Ascending aorta (tissue), 2 donors: ENCODE measurements around the gene HIP1. TPM values are rescaled to one million over a fixed set of nuclear protein-coding genes. Genes with fewer than 3 reads are reported as not detected.

Experiments used
- DNase-seq, 2 donors: peaks; one replicate each; pipeline ENCODE4 v3.0.0-alpha.2; 2019; ENCODE audit warnings: low spot score in 2 of 2
- H3K27ac ChIP-seq, 2 donors: fragments of 200-600 bp; sonication (generic); one replicate each; pipeline ENCODE4 v1.5.1; 2016 to 2017; ENCODE audit warnings: mild to moderate bottlenecking in 1 of 2
- H3K27me3 ChIP-seq: fragments of 200-600 bp; sonication (generic); one replicate; pipeline ENCODE4 v1.5.1; 2017
- H3K36me3 ChIP-seq, 2 donors: fragments of 200-600 bp; sonication (generic); one replicate each; pipeline ENCODE4 v1.5.1; 2016
- H3K4me1 ChIP-seq, 2 donors: fragments of 200-600 bp; sonication (generic); one replicate each; pipeline ENCODE4 v1.5.1; 2016 to 2017; ENCODE audit warnings: mild to moderate bottlenecking in 1 of 2
- H3K4me3 ChIP-seq, 2 donors: fragments of 200-600 bp; sonication (generic); one replicate each; pipeline ENCODE4 v1.5.1; 2016 to 2017; ENCODE audit warnings: mild to moderate bottlenecking in 1 of 2
- H3K9me3 ChIP-seq, 2 donors: fragments of 200-600 bp; sonication (generic); one replicate each; pipeline ENCODE4 v1.5.1; 2016
- intact Hi-C: fragments of 100-400 bp; cut with DNase I; formaldehyde crosslinking; loops from one replicate; pipeline ENCODE4 v1.15.1; 2023
- total RNA-seq: library from RNA; depleted of rRNA; stranded (reverse); fragments of >200 nt; gene quantifications from one replicate; pipeline ENCODE4 v1.1.0, GENCODE V29; 2016
- TF ChIP-seq, protein P1 (sequence below), 3 experiments: fragments of 200-600 bp in 2 of 3; fragments of 450-650 bp in 1 of 3; sonication (generic) in 2 of 3; IDR thresholded peaks; one replicate each; pipeline ENCODE4 v1.5.1; 2016 to 2019; ENCODE audit warnings: antibody characterized with exemption in 3 of 3, mild to moderate bottlenecking in 1 of 3, moderate library complexity in 1 of 3

Gene HIP1
- total RNA-seq, 1 donor from 2014 or later, result 47.5 TPM

DNA sequence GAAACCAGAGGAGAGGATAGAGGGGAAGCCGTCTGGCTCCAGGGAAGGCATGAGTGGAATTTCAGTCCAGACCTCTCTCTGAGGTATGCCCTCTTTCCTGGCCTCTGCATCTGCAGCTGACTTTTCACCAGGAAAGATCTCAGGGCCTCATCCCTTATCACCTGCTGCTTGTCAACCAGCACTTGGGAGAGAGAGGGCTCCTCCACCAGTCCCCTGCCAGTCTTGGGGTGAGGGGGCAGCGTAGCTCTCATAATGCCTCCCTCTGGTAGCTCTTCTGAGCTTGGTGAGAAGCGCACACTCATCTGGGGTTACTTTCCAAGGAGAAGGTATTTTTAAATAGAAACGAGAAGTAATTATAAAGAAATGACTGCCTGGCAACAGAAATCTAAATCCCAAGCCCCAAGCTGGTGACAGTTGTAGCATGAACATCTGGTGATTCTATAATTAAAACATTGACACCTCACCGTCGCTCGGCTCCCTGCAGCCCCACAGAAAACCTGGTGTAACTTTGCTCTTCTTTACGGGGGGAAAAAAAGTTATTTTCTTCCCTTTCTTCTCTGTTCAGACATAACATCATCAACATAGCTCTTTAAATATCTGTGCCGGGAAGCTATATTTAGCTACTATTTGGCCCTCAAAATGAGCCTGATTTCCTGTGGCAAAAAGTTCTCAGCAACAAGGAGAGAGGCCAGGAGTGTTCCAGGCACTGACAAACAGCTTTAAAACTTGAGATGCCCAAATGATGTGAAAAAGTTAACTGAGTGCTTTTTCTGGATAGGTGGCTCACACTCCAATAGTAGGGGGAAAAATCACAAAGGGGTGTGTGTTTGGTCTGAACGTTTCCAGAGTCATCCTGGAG lies 26.9 kb downstream of the HIP1 start:
- Histone ChIP-seq H3K4me3 (peak overlapping the region; percentile 25 to 46), H3K9me3 (peaks cover 8 to 12% of the 10 kb centered on the region in 2 donors), H3K27me3 (no peaks in the 10 kb centered on the region), H3K36me3 (no peaks in the 10 kb centered on the region), H3K27ac (peak overlapping the region; percentile 94 to 97), H3K4me1 (peaks cover 9 to 48% of the 10 kb centered on the region in 2 donors)
- TF ChIP-seq, protein P1, sequence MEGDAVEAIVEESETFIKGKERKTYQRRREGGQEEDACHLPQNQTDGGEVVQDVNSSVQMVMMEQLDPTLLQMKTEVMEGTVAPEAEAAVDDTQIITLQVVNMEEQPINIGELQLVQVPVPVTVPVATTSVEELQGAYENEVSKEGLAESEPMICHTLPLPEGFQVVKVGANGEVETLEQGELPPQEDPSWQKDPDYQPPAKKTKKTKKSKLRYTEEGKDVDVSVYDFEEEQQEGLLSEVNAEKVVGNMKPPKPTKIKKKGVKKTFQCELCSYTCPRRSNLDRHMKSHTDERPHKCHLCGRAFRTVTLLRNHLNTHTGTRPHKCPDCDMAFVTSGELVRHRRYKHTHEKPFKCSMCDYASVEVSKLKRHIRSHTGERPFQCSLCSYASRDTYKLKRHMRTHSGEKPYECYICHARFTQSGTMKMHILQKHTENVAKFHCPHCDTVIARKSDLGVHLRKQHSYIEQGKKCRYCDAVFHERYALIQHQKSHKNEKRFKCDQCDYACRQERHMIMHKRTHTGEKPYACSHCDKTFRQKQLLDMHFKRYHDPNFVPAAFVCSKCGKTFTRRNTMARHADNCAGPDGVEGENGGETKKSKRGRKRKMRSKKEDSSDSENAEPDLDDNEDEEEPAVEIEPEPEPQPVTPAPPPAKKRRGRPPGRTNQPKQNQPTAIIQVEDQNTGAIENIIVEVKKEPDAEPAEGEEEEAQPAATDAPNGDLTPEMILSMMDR (IDR thresholded peaks at IDR 0.05), result peak in 1 of 3 experiments; percentile 5
- intact Hi-C loops, result loop anchor here (1.0 to 10.0 kb wide), 3 partner anchors 27 to 253 kb away; no protein-coding TSS in a partner anchor
- peak in 1 of 2 donors; percentile 74 for DNase-seq

GRCh38 chr7:75711076-75711475 lies 27.7 kb downstream of the HIP1 start:
- no peak for DNase-seq
- intact Hi-C loops, result loop anchor here (10.0 kb wide), 1 partner anchor 254 kb away; no protein-coding TSS in a partner anchor
- no peaks in the 10 kb centered on the region for H3K27me3 ChIP-seq
- H3K4me1 ChIP-seq, result peaks cover 9 to 45% of the 10 kb centered on the region in 2 donors
- TF ChIP-seq, protein P1 (IDR thresholded peaks at IDR 0.05), result no peak
- peaks cover 8 to 12% of the 10 kb centered on the region in 2 donors for H3K9me3 ChIP-seq
- peak overlapping the region; percentile 17 to 46 for H3K4me3 ChIP-seq
- H3K27ac ChIP-seq, result peak overlapping the region; percentile 94 to 97
- H3K36me3 ChIP-seq, result no peaks in the 10 kb centered on the region

DNA sequence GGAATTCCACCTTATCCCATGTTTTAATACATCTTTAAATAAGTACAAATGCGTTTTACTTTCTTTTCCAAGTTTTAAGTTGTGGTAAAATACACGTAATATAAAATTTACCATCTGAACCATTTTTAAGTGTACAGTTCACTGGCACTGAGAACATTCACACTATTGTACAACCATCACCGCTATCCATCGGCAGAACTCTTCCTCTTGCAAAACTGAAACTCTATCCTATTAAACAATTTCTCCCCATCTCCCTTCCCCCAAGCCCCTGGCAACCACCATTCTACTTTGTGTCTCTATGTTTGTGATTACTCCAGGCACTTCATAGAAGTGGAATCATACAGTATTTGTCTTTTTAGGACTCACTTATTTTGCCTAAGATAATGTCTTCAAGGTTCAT lies 33.8 kb downstream of the HIP1 start:
- DNase-seq, result no peak
- TF ChIP-seq, protein P1 (IDR thresholded peaks at IDR 0.05), result no peak
- H3K27ac ChIP-seq, result no peak overlapping the region
- peaks cover 3 to 4% of the 10 kb centered on the region in 2 donors for H3K36me3 ChIP-seq
- H3K27me3 ChIP-seq, result no peaks in the 10 kb centered on the region
- no peak overlapping the region for H3K4me3 ChIP-seq
- intact Hi-C loops, result no loop called here
- H3K4me1 ChIP-seq, result no peaks in the 10 kb centered on the region
- peaks cover 3 to 6% of the 10 kb centered on the region in 2 donors for H3K9me3 ChIP-seq

GRCh38 chr7:75702515-75702914 lies 36.2 kb downstream of the HIP1 start:
- Histone ChIP-seq H3K36me3 (peaks cover 3 to 6% of the 10 kb centered on the region in 2 donors), H3K9me3 (no peaks in the 10 kb centered on the region), H3K27me3 (no peaks in the 10 kb centered on the region), H3K27ac (no peak overlapping the region), H3K4me1 (no peaks in the 10 kb centered on the region), H3K4me3 (no peak overlapping the region)
- TF ChIP-seq, protein P1 (IDR thresholded peaks at IDR 0.05), result no peak
- DNase-seq, result no peak
- intact Hi-C loops, result no loop called here

GRCh38 chr7:75699993-75700392 lies 38.7 kb downstream of the HIP1 start:
- Histone ChIP-seq H3K27me3 (no peaks in the 10 kb centered on the region), H3K27ac (peak overlapping the region; percentile 64 to 65), H3K4me3 (no peak overlapping the region), H3K4me1 (peaks cover 0 to 3% of the 10 kb centered on the region in 2 donors), H3K36me3 (peaks cover 3 to 6% of the 10 kb centered on the region in 2 donors), H3K9me3 (no peaks in the 10 kb centered on the region)
- intact Hi-C loops, result loop anchor here (10.0 kb wide), 1 partner anchor 55 kb away; no protein-coding TSS in a partner anchor
- no peak for DNase-seq
- TF ChIP-seq, protein P1 (IDR thresholded peaks at IDR 0.05), result no peak
